GM12801 (cell line): ENCODE data around the gene DRD3.

Experiments used
- CTCF ChIP-seq: IDR thresholded peaks from one replicate; pipeline ENCODE4 v1.5.1; 2011; ENCODE audit warnings: control low read depth; ENCODE audit not compliant: insufficient read length; ENCODE audit errors: extremely low read depth

DRD3 gene

GRCh38 chr3:114110439-114110838 lies 68.4 kb downstream of the DRD3 start:
- TF ChIP-seq CTCF, result no peak

- TF ChIP-seq CTCF, result no peak
These were observed 70.7 kb downstream of the DRD3 start for GRCh38 chr3:114108137-114108536.

- no peak for TF ChIP-seq CTCF
These were observed 74.4 kb downstream of the DRD3 start for GRCh38 chr3:114104414-114104813.

- TF ChIP-seq CTCF, result no peak
These were observed 75.0 kb downstream of the DRD3 start for GRCh38 chr3:114103858-114104257.

- TF ChIP-seq CTCF, result no peak
These were observed 75.7 kb downstream of the DRD3 start for GRCh38 chr3:114103181-114103580.

- no peak for TF ChIP-seq CTCF
These were observed 77.8 kb downstream of the DRD3 start for GRCh38 chr3:114101101-114101500.

- no peak for TF ChIP-seq CTCF
These were observed 83.1 kb downstream of the DRD3 start for GRCh38 chr3:114095796-114096195.

GRCh38 chr3:114093596-114093995 lies 85.3 kb downstream of the DRD3 start:
- no peak for TF ChIP-seq CTCF
